Measurements from ENCODE around the gene TPX2.

The TPX2 gene

GRCh38 chr20:31747640-31748039, 8.6 kb downstream of the TPX2 start:
- Histone ChIP-seq H3K36me3 (ENCODE audit: control insufficient read depth in 2 of 2, insufficient read depth in 1 of 2, low read length in 2 of 2) (peaks cover 25 to 56% of the 10 kb centered on the region in 2 experiments; a peak in 2 of 3 replicates), H3K9me3 (ENCODE audit: control insufficient read depth, insufficient read depth, low read depth, low read length) (no peaks in the 10 kb centered on the region), H3K4me1 (ENCODE audit: control insufficient read depth, insufficient read depth, low read length) (peaks cover 15% of the 10 kb centered on the region), H3K27ac (ENCODE audit: extremely low read depth, low read depth, low read length) (no peak overlapping the region), H3K4me3 (ENCODE audit: low read depth, low read length) (no peak overlapping the region)
- POLR2A ChIA-PET, result interaction anchor here (0.7 to 1.1 kb wide), 2 partner anchors 16 to 24 kb away, joined by 3 read pairs; no protein-coding TSS in a partner anchor
- CTCF ChIA-PET, result interaction anchor here (0.8 kb wide), 1 partner anchor 162 kb away, joined by 3 read pairs; no protein-coding TSS in a partner anchor
- TF ChIP-seq ZXDB (tag by site-specific recombination; IDR thresholded peaks at IDR 0.05), result peak; percentile 54; the same call in 1 of the 2 replicates
- peak; percentile 92 for TF ChIP-seq SCRT1 (tag by site-specific recombination; IDR thresholded peaks at IDR 0.05; ENCODE audit: borderline replicate concordance)
- peak; percentile 99 for TF ChIP-seq ZNF18 (tag by site-specific recombination; IDR thresholded peaks at IDR 0.05)
- TF ChIP-seq ZBTB1 (tag by site-specific recombination; IDR thresholded peaks at IDR 0.05), result no peak
- peak; percentile 25; the same call in 1 of the 2 replicates for TF ChIP-seq PRDM6 (tag by site-specific recombination; IDR thresholded peaks at IDR 0.05)
- no peak for TF ChIP-seq CTCF (tag by site-specific recombination; IDR thresholded peaks at IDR 0.05)
- TF ChIP-seq ZNF571 (tag by site-specific recombination; IDR thresholded peaks at IDR 0.05), result no peak
- no peak for TF ChIP-seq OVOL3 (tag by site-specific recombination; IDR thresholded peaks at IDR 0.05)
- TF ChIP-seq ZBTB8A (tag by site-specific recombination; IDR thresholded peaks at IDR 0.05), result no peak
- no peak for TF ChIP-seq ZFP69B (tag by site-specific recombination; IDR thresholded peaks at IDR 0.05)
- TF ChIP-seq TSHZ1 (tag by site-specific recombination; IDR thresholded peaks at IDR 0.05; ENCODE audit: borderline replicate concordance), result 0 out of 2 replicates have a peak, but pooled peaks have one; percentile 16
- TF ChIP-seq ZNF362 (tag by site-specific recombination; IDR thresholded peaks at IDR 0.05), result 0 out of 2 replicates have a peak, but pooled peaks have one; percentile 27
- TF ChIP-seq PRDM10 (tag by site-specific recombination; IDR thresholded peaks at IDR 0.05), result peak; percentile 55
- no peak for TF ChIP-seq MYNN (tag by site-specific recombination; IDR thresholded peaks at IDR 0.05; ENCODE audit: borderline replicate concordance)
- no peak for TF ChIP-seq REST (tag by site-specific recombination; IDR thresholded peaks at IDR 0.05)
- TF ChIP-seq ZNF544 (tag by site-specific recombination; IDR thresholded peaks at IDR 0.05), result no peak
- peak; percentile 41; the same call in 1 of the 2 replicates for TF ChIP-seq ZNF335 (tag by site-specific recombination; conservative IDR thresholded peaks at IDR 0.05)
- TF ChIP-seq ZNF138 (tag by site-specific recombination; IDR thresholded peaks at IDR 0.05; ENCODE audit: borderline replicate concordance), result no peak
